Chondrocyte (in vitro differentiated cells): ENCODE data around the gene SMARCA4. TPM values are rescaled to one million over a fixed set of nuclear protein-coding genes. Genes with fewer than 3 reads are reported as not detected.

ENCODE experiments used
- DNase-seq: peaks from one replicate; pipeline ENCODE4 v3.0.0; 2021; ENCODE audit warnings: mixed read lengths, low spot score
- H3K27ac Mint-ChIP-seq: one replicate; pipeline ENCODE4 v1.8.0; 2021; ENCODE audit warnings: mild to moderate bottlenecking, moderate library complexity, mixed read lengths; ENCODE audit not compliant: unreplicated experiment
- H3K27me3 Mint-ChIP-seq: 2 replicates; pipeline ENCODE4 v1.8.0; 2021; ENCODE audit warnings: low read depth, mixed read lengths
- H3K36me3 Mint-ChIP-seq: 2 replicates; pipeline ENCODE4 v1.8.0; 2021; ENCODE audit warnings: low read depth, mixed read lengths
- H3K4me1 Mint-ChIP-seq: 2 replicates; pipeline ENCODE4 v1.8.0; 2021; ENCODE audit warnings: low read depth, mild to moderate bottlenecking, mixed read lengths
- H3K4me3 Mint-ChIP-seq: one replicate; pipeline ENCODE4 v1.8.0; 2021; ENCODE audit warnings: mild to moderate bottlenecking, moderate library complexity, mixed read lengths; ENCODE audit not compliant: unreplicated experiment
- H3K9me3 Mint-ChIP-seq: 2 replicates; pipeline ENCODE4 v1.8.0; 2021; ENCODE audit warnings: low read depth, mixed read lengths
- CTCF ChIP-seq: fragments of 200-600 bp; sonication (generic); IDR thresholded peaks from 2 replicates; pipeline ENCODE4 v1.5.0; 2021; ENCODE audit warnings: antibody characterized with exemption, mild to moderate bottlenecking, moderate library complexity
- total RNA-seq: library from RNA; stranded (reverse); gene quantifications from 3 replicates; pipeline ENCODE4 v1.2.1, GENCODE V29; 2021

SMARCA4 gene
- total RNA-seq, 1 donor from 2014 or later = 107 TPM

DNA sequence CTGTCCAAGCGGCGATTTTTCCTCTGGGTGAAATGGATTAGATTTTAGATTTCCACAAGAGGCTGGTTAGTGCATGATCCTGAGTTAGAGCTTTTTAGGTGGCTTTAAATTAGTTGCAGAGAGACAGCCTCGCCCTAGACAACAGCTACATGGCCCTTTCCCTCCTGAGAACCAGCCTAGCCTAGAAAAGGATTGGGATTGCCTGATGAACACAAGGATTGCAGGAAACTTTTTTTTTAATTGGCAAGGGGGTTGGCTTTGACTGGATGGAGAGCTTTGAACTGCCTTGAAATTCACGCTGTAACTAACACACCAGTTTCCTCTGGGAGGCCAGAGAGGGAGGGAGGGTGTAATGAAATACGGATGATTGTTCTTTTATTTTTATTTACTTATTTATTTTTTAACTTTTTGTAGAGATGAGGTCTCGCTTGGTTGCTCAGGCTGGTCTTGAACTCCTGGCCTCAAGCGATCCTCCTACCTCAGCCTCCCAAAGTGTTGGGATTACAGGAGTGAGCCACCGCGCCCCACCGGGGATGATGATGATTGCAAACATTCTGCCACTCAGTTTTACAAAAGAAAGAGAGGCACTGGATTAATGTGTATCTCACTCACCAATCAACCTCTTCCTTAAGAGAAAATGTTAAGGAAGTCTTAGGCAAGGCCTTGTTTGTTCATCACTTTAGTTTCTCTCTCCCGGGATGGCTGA, 130.3 kb downstream of the SMARCA4 start:
- Mint-ChIP-seq H3K36me3 (peaks cover 6% of the 10 kb centered on the region), H3K9me3 (no peaks in the 10 kb centered on the region), H3K27me3 (no peaks in the 10 kb centered on the region), H3K27ac (peak overlapping the region; percentile 98), H3K4me1 (peaks cover 67% of the 10 kb centered on the region), H3K4me3 (peak overlapping the region; percentile 91)
- no peak for DNase-seq
- TF ChIP-seq CTCF = no peak

- no peak for DNase-seq
- TF ChIP-seq CTCF = no peak
- Mint-ChIP-seq H3K27ac (peak overlapping the region; percentile 98), H3K4me1 (peaks cover 72% of the 10 kb centered on the region), H3K27me3 (no peaks in the 10 kb centered on the region), H3K9me3 (no peaks in the 10 kb centered on the region), H3K4me3 (peak overlapping the region; percentile 91), H3K36me3 (peaks cover 9% of the 10 kb centered on the region)
These were observed 130.9 kb downstream of the SMARCA4 start for GRCh38 chr19:11091703-11092153.

DNA sequence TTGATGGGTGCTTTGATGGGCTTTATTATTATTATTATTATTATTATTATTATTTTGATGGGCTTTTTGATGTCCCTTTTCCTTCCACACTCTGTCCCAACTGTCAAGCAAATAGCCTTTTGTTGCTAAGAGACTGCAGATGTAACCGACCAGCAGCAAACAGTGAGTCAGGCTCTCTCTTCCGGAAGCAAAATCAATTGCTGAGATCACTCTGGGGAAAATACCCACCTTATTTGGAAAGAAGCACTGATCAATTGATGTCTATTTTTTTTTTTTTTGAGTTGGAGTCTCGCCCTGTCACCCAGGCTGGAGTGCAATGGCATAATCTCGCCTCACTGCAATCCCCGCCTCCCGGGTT, 131.3 kb downstream of the SMARCA4 start:
- Mint-ChIP-seq H3K36me3 (peaks cover 9% of the 10 kb centered on the region), H3K9me3 (no peaks in the 10 kb centered on the region), H3K4me3 (peak overlapping the region; percentile 60), H3K27me3 (no peaks in the 10 kb centered on the region), H3K27ac (peak overlapping the region; percentile 98), H3K4me1 (peaks cover 77% of the 10 kb centered on the region)
- TF ChIP-seq CTCF = no peak
- DNase-seq = no peak

DNA sequence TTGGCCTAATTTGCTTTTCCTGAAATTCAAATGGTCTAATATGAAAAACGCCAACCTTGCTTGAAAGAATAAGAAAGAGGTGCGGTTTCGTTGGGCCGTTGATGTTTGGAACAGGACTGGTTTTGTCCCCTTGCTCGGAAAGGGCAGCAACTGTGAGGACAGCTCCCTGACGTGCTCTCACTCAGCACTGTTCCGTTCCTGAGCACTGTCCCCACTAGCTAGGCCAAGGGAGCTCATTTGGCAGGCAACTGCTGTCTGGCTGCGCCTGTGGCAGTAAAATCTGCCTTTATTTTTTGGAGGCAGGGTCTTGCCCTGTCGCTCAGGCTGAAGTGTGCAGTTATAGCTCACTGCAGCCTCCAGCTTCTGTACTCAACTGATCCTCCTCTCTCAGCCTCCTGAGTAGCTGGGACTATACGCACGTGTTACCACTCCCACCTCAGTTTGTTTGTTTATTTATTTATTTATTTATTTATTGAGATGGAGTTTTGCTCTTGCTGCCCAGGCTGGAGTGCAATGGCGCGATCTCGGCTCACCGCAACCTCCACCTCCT, 132.9 kb downstream of the SMARCA4 start:
- Mint-ChIP-seq H3K4me1 (peaks cover 71% of the 10 kb centered on the region), H3K27me3 (no peaks in the 10 kb centered on the region), H3K36me3 (peaks cover 9% of the 10 kb centered on the region), H3K27ac (peak overlapping the region; percentile 98), H3K9me3 (no peaks in the 10 kb centered on the region), H3K4me3 (no peak overlapping the region)
- no peak for TF ChIP-seq CTCF
- no peak for DNase-seq

DNA sequence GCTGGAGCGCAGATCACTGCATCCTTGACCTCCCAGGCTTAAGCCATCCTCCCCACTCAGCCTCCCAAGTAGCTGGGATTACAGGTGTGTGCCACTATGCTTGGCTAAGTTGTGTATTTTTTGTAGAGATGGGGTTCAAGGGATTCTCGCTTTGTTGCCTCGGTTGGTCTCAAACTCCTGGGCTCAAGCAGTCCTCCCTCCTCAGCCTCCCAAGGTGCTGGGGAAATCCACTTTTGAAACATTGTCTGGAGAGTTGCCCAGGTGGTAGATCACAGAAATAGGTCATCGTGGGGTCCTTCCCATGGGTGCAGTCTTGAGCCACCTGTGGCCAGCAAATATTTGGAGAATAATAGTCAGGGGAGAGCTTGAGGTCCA, 133.7 kb downstream of the SMARCA4 start:
- DNase-seq = no peak
- Mint-ChIP-seq H3K36me3 (peaks cover 9% of the 10 kb centered on the region), H3K27me3 (no peaks in the 10 kb centered on the region), H3K9me3 (no peaks in the 10 kb centered on the region), H3K27ac (peak overlapping the region; percentile 94), H3K4me3 (peak overlapping the region; percentile 40), H3K4me1 (peaks cover 71% of the 10 kb centered on the region)
- no peak for TF ChIP-seq CTCF
